ENCODE measurements around the gene NTN4.
"Not testable (repeated sequence)": the region's sequence is repeated elsewhere in the genome, so short reads cannot be mapped to it uniquely, and the experiment has no call there.

The NTN4 gene

DNA sequence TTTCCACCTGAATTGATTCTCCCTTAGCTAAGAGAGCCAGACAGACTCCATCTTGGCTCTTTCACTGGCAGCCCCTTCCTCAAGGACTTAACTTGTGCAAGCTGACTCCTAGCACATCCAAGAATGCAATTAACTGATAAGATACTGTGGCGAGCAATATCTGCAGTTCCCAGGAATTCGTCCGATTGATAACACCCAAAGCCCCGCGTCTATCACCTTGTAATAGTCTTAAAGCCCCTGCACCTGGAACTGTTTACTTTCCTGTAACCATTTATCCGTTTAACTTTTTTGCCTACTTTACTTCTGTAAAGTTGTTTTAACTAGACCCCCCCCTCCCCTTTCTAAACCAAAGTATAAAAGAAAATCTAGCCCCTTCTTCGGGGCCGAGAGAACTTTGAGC, 44.5 kb downstream of the NTN4 start:
- not testable (repeated sequence) for DNase-seq (ENCODE audit: low read depth)

DNA sequence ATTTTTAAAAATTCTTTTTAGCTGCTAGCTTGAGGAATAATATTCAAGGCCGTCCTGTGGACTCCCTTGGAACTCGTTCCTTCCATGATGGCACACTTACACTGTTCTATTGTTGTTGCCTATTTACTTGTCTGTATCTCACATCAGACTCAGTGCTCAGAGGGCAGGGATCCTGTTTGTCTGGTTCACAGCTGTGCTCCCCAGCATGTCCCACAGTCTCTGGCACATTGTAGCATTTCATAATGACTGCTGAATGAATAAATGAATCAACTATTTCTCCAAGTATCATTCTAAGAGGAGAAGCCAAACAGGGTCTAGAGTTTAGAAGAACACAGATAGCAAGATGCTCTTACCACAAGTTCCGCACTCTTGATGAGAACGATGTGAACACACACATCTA, 48.0 kb downstream of the NTN4 start:
- DNase-seq (ENCODE audit: low read depth): no peak

DNA sequence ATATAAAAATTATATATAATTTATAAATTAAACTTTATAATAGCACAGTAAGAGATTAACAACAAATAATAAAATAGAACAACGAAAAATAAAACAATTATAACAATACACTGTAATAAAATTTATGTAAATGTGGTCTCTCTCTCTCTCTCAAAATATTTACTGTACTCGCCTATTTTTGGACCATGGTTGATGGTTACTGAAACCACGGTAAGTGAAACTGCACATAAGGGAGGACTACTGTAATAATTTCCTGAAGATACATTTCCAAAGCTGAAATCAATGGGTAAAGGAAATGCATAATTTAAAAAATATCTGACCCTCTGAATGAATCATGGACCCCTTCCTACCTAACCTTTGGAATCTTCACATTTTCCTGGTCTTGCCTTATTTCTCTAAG, 48.9 kb downstream of the NTN4 start:
- DNase-seq (ENCODE audit: low read depth): no peak

GRCh38 chr12:95740751-95741150, 49.8 kb downstream of the NTN4 start:
- no peak for DNase-seq (ENCODE audit: low read depth)

DNA sequence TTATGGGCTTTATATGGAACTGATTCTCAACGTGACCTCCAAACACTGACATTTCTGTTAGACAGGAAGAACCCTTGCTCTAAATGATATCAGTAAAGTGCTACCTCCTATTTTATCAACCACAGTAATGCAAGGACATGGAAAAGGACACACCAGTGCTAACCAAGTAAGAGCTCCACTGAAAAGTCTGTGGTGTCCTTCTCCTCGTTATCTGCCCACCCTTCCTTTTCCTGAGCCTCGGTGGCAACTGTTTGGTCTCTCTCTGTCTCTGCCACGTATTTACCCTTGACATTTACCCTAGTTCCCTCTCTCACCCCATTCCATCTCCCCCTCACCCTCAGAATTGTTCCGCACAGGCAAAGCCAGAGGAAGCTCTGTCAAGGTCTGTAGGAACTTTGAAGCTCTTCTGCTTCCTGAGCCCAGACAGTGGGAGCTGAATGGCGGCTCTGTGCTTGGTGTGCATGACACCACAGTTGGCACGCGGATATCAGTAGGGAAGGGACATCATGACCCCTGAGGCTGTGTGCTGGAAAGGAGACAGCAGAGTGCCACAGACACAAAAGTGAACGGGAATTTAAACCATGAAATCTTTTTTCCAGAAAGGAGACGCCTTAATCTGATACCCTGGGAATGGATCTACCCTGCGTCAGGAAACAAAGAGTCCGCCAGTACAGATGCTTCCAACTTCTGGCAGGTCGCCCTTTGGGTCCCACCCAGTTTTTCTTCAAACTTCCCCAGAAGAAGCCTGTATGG, 50.8 kb downstream of the NTN4 start:
- no peak for DNase-seq (ENCODE audit: low read depth)

DNA sequence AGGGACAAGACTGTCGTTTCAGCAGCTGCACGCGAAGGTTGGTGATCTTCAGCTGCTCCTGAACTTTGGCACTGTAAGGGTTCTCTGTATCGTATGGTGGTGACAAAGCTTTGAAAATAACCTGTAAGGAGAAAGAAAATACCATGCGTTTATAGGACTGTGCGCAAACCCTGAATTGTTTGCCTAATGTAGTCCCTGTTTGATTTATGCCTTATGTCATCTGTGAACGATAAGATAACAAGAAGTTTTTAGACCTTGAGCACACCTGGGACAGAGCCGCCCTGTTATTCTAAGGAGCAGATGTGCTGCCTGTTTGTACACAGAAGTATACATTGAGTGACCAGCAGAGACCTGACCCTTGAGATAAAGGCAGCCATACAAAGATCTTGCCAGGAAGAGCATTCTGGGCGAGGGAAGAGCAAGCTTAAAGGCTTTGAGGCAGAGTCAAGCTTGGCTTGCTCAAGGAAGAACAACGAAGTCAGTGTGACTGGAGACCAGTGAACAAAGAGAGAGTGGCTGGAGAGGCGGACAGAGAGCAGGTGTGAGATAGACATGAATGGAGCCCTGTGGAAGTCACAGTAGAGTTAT, 52.4 kb downstream of the NTN4 start:
- no peak for DNase-seq (ENCODE audit: low read depth)

DNA sequence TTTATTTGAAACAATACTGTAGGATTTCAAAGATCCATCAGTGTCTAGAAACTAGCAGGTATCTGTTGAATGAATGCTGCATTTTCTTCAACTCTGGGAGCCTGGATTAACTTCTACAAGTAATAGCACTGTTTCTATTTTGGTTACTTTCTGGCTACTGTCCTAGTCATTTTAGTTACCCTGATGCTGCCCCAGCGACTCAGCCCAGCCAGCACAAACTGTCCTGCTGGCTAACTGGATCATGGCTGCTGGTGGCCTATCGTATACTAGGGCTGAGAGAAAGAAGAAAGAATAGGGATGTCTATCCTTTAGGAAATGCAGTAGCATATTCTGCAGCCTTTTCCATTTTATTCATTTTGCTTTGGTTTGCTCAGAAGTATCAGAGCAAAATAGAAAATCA, 53.9 kb downstream of the NTN4 start:
- DNase-seq (ENCODE audit: low read depth): no peak

DNA sequence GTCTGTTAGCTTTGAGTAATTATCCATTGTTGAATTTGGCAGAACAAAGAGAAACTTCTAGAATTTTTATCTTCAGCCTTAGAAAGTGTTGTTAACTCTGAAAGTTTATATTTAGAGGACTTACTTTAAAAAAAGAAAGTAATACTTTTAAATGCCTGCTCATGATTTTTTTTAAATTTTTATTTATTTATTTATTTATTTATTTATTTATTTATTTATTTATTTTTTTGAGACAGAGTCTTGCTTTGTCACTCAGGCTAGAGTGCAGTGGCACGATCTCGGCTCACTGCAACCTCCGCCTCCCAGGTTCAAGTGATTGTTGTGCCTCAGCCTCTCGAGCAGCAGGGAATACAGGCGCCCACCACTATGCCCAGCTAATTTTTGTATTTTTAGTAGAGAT, 54.8 kb downstream of the NTN4 start:
- DNase-seq (ENCODE audit: low read depth): not testable (repeated sequence)

DNA sequence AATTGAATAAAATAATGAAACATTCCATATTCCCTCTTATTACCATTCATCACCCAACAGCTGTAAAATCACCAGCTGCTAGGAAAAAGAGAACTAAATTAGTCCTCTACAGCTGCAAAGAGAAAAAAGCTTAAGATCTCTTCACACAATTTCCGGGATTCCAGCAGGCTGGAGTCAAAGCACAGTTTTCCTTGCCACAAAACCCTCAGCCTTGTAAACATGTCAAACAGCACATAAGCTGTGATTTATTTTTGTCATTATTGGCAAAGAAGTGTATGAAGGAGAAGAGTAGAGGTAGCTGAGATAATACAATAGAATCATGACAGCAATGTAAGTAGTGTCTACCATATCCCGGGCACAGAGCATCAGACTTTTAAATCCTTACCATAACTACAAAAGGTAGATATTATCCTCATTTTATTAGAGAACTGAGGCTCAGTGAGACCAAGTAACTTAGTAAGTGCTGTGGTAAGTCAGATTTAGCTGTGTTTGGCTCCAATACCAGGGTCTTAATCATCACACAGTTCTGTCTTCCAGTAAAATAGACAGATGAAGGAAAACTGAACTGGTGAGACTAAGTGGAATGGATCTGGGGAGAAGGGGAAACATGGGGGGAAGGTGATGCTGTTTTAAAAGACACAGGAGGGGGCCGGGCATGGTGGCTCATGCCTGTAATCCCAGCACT, 57.3 kb downstream of the NTN4 start:
- no peak for DNase-seq (ENCODE audit: low read depth)

GRCh38 chr12:95731519-95731958, 59.0 kb downstream of the NTN4 start:
- no peak for DNase-seq (ENCODE audit: low read depth)

DNA sequence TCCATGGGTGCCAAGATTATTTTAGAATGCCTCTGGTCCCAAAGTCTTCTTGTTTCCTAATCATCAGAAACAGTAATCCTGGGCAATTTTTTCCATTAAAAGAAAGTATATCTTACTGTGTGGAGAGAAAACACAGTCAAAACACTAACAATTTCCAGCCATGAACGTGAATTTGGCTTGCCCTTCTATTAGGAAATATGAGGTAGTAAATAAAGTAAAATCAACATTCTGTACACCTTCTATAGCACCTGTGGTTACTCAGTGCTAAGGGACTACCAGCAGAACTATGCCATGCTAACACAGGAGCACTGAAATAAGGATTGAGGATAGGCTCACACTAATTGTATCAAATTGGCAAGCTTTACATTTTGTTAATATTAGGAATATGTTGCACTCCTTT, 60.1 kb downstream of the NTN4 start:
- DNase-seq (ENCODE audit: low read depth): no peak

DNA sequence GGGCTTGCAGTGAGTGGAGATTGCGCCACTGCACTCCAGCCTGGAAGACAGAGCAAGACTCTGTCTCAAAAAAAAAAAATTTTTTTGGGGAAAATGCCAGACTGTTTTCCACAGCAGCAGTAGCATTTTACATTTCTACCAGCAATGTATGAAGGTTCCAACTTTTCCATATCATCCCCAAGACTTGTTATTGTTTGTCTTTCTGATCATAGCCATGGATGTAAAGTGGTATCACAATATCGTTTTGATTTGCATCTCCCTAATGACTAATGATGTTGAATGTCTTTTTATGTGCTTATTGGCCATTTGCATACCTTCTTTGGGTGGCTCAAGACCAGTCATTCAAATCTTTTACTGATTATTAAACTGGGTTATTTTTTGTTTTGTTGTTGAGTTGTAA, 63.7 kb downstream of the NTN4 start:
- DNase-seq (ENCODE audit: low read depth): no peak

GRCh38 chr12:95724767-95725166, 65.8 kb downstream of the NTN4 start:
- no peak for DNase-seq (ENCODE audit: low read depth)

DNA sequence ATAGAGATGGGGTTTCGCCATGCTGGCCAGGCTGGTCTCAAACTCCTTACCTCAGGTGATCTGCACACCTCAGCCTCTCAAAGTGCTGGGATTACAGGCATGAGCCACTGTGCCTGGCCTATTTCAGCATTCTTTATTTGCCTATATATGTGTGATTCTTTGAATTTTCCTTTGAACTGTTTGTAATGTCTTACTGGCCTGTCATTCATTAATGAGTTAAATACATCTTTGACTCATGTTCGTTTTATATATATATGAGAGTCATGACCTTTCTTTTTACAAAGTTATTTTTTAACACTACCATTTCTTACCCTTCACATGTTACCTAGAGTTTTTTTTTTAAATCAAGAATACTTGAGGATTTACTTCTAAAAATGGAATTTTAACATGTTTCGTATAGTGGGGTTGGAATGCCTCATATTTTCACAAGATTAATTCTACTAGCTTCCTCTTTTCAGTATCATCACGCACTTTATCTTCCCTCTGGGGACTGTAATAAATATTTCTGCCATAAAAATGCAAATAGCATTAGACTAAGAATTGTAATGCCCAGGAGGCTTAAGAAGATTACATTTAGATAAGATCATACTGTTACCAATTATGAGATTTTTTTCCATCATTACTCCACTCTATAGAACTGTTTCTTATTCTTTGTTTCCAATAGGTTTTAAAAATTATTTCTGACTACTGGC, 66.7 kb downstream of the NTN4 start:
- DNase-seq (ENCODE audit: low read depth): no peak

GRCh38 chr12:95721320-95721719, 69.2 kb downstream of the NTN4 start:
- no peak for DNase-seq (ENCODE audit: low read depth)

- DNase-seq (ENCODE audit: low read depth): no peak
Observed at GRCh38 chr12:95720146-95720545, 70.4 kb downstream of the NTN4 start.

GRCh38 chr12:95718772-95719171, 71.8 kb downstream of the NTN4 start:
- DNase-seq (ENCODE audit: low read depth): no peak

GRCh38 chr12:95718006-95718431, 72.5 kb downstream of the NTN4 start:
- no peak for DNase-seq (ENCODE audit: low read depth)

DNA sequence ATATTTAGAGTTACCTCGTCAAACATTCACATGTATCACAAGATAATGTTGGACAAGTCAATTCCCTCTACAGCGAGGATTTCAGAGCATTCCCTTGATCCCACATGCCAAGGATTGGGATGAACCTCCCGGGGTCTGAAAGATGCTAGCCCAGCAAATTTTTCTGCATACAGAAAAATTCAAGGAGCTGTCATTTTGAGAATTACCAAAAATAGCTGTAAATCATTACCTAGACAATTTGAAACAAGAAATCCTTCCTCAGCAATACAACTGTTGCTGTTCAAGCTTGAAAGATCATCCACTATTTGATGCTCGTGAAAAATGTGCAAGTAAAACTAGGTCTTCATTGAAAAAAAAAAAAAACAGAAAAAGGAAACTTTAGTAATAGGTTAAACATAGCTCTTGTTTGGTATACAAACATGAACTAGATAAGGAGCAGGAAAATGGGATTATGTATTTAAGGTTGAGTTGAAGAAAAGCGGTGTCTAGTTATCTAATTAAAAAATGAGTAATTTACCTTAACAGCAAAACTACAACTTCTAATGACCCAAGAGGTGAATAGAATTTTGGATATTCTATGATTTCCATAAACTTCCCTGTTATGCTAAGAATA, 73.1 kb downstream of the NTN4 start:
- no peak for DNase-seq (ENCODE audit: low read depth)

DNA sequence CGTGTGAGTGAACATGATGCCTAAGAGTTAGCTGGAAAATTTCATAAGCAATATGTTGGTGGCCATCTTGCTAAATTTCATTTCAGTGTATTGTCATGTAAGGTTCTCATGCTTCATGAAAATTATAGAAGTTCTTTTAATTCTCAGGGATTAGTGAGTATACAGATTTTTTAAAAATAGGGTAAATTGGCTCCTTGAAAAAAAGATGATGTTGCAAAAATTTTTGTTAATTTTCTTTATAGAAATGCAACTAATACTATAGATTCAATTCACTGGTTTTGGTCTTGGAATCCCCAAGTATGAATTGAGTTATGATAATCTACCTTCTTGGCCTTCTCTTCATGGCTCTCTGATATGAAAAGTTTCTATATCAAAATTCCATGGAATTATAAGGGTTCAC, 75.4 kb downstream of the NTN4 start:
- DNase-seq (ENCODE audit: low read depth): no peak

DNA sequence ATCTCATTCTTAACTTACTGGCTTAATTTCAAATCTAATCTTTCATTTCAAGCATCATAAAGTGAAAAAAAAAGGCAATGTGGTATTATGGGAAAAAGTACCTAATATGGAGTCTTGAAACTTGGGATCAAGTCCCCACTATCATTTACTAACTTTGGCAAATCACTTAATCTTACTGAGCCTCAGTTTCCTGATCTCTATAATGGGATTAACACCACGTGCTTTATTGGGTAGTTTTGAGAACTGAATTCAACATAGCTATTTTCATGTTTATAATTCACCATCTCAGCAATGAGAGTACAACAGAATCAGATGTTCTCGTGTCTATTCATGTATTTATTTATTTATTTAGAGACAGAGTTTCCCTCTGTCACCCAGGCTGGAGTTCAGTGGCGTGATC, 78.3 kb downstream of the NTN4 start:
- no peak for DNase-seq (ENCODE audit: low read depth)

DNA sequence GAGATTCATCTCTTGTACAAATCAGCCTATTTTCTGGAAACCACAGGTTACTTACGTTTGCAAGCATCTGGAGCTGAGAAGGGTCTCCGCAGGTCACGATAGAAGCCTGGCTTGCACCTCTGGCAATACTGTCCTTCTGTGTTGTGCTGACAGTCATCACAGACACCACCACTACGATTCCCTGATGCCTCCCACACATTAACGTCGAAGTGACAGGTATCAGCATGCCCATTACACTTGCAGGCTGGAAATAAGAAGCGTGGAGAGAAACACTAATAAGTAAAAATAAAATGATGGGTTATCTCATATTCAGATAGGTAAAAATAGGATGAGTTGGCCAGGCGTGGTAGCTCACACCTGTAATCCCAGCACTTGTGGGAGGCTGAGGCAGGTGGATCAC, 80.2 kb downstream of the NTN4 start:
- DNase-seq (ENCODE audit: low read depth): no peak
